GM18867 (cell line): ENCODE data around the gene POP5.

ENCODE experiments used
- ATAC-seq: cut with Tn5 transposase; IDR thresholded peaks from one replicate; pipeline ENCODE4 v1.9.1; 2021; ENCODE audit warnings: mild to moderate bottlenecking, moderate library complexity; ENCODE audit not compliant: unreplicated experiment

The POP5 gene

GRCh38 chr12:120590741-120591407 is 9.7 kb upstream of the POP5 start:
- ATAC-seq = no peak

GRCh38 chr12:120588948-120589930 is 8.0 kb upstream of the POP5 start:
- no peak for ATAC-seq

GRCh38 chr12:120588371-120588770 is 7.2 kb upstream of the POP5 start:
- no peak for ATAC-seq

GRCh38 chr12:120586860-120587259 is 5.7 kb upstream of the POP5 start:
- no peak for ATAC-seq

GRCh38 chr12:120586206-120586605 is 5.0 kb upstream of the POP5 start:
- ATAC-seq = no peak

- ATAC-seq = no peak
These were observed 3.3 kb upstream of the POP5 start for GRCh38 chr12:120584343-120585149.

GRCh38 chr12:120583478-120584030 is 2.4 kb upstream of the POP5 start:
- no peak for ATAC-seq

- no peak for ATAC-seq
These were observed 796 bp upstream of the POP5 start for GRCh38 chr12:120581998-120582397.

GRCh38 chr12:120579179-120579578 is 2.0 kb downstream of the POP5 start:
- ATAC-seq = no peak

- ATAC-seq = no peak
These were observed 7.1 kb downstream of the POP5 start for GRCh38 chr12:120574106-120574505.

GRCh38 chr12:120573560-120573959 is 7.6 kb downstream of the POP5 start:
- no peak for ATAC-seq

- no peak for ATAC-seq
These were observed 9.9 kb downstream of the POP5 start for GRCh38 chr12:120571299-120571698.

GRCh38 chr12:120563495-120563894 is 17.7 kb downstream of the POP5 start:
- no peak for ATAC-seq

GRCh38 chr12:120562906-120563305 is 18.3 kb downstream of the POP5 start:
- ATAC-seq = no peak

- ATAC-seq = no peak
These were observed 23.6 kb downstream of the POP5 start for GRCh38 chr12:120557589-120557988.

GRCh38 chr12:120554678-120555077 is 26.5 kb downstream of the POP5 start:
- no peak for ATAC-seq

- no peak for ATAC-seq
These were observed 35.2 kb downstream of the POP5 start for GRCh38 chr12:120546050-120546386.

- no peak for ATAC-seq
These were observed 36.5 kb downstream of the POP5 start for GRCh38 chr12:120544691-120545090.

GRCh38 chr12:120542166-120542565 is 39.0 kb downstream of the POP5 start:
- no peak for ATAC-seq

- no peak for ATAC-seq
These were observed 40.8 kb downstream of the POP5 start for GRCh38 chr12:120540445-120540844.

GRCh38 chr12:120539303-120539702 is 41.9 kb downstream of the POP5 start:
- no peak for ATAC-seq
